HCT116 (cell line): Measurements from ENCODE around the gene PRLR. TPM values are rescaled to one million over a fixed set of nuclear protein-coding genes. Genes with fewer than 3 reads are reported as not detected.

Experiments
- ATAC-seq: fragments of 200-7000 bp; cut with Tn5 transposase; 2 replicates; pipeline ENCODE4 v1.9.1; 2020; ENCODE audit warnings: mild to moderate bottlenecking, moderate library complexity
- BruUV-seq: library from RNA; stranded (reverse); fragments of 400-500 nt; replicated peaks from 2 replicates; lab custom pipeline; 2021; lab: Mats Ljungman, UMichigan
- CTCF ChIA-PET: fragments of 300-600 bp; sonication (Branson Sonifier 250); formaldehyde crosslinking; loops from one replicate; lab custom pipeline; 2021; ENCODE audit warnings: antibody characterized with exemption; lab: Charles Lee
- POLR2A ChIA-PET: fragments of 300-600, 350-600 bp; sonication (Branson Sonifier 250); formaldehyde crosslinking; loops from one replicate; lab custom pipeline; 2021; ENCODE audit warnings: antibody characterized with exemption; lab: Charles Lee
- RAD21 ChIA-PET, 2 experiments: fragments of 300-600 bp; sonication (Branson Sonifier 250); formaldehyde crosslinking; loops; one replicate each; lab custom pipeline; 2023; ENCODE audit warnings: low total read pairs in 2 of 2; ENCODE audit not compliant: uncharacterized antibody in 2 of 2, unreplicated experiment in 2 of 2, low non-redundant PET in 1 of 2; lab: Charles Lee
- DNase-seq: peaks from one replicate; pipeline ENCODE4 v3.0.0-alpha.2; 2010; ENCODE audit warnings: low read depth, low spot score
- H2AFZ ChIP-seq: fragments of 200-600 bp; shearing (Covaris generic), sonication (generic); 2 replicates; pipeline ENCODE4 v1.6.1; 2017; ENCODE audit warnings: low read depth, mixed run types, mixed read lengths, antibody characterized with exemption, low read length; ENCODE audit not compliant: poor library complexity, severe bottlenecking
- H3K27ac ChIP-seq: 2 replicates; pipeline ENCODE4 v1.5.1; 2012; ENCODE audit warnings: low read depth, low read length
- H3K27me3 ChIP-seq: fragments of 200-600 bp; sonication (generic); 2 replicates; pipeline ENCODE4 v1.6.1; 2016; ENCODE audit warnings: mixed run types, low read length, mixed read lengths; ENCODE audit not compliant: insufficient read depth
- H3K36me3 ChIP-seq, 2 experiments: fragments of 200-500 bp in 1 of 2; fragments of 200-600 bp in 1 of 2; sonication (Bioruptor generic) in 1 of 2; sonication (generic) in 1 of 2; 2 replicates each; pipeline versions ENCODE4 v1.5.1 to v1.6.1; 2014 to 2016; ENCODE audit warnings: low read length in 2 of 2, inconsistent platforms in 1 of 2, mixed read lengths in 1 of 2, mixed run types in 1 of 2; ENCODE audit not compliant: insufficient read depth in 2 of 2, control insufficient read depth in 1 of 2
- H3K4me1 ChIP-seq, 2 experiments: fragments of 200-600 bp in 1 of 2; sonication (generic) in 1 of 2; 2 replicates each; pipeline versions ENCODE4 v1.5.1 to v1.6.1; 2012 to 2017; ENCODE audit warnings: low read length in 2 of 2, inconsistent platforms in 1 of 2, mild to moderate bottlenecking in 1 of 2, mixed read lengths in 1 of 2, mixed run types in 1 of 2, moderate library complexity in 1 of 2; ENCODE audit not compliant: insufficient read depth in 2 of 2, control insufficient read depth in 1 of 2
- H3K4me2 ChIP-seq: fragments of 200-600 bp; sonication (generic); 2 replicates; pipeline ENCODE4 v1.6.1; 2017; ENCODE audit warnings: mixed run types, low read length, mixed read lengths
- H3K4me3 ChIP-seq, 2 experiments: fragments of 200-600 bp in 1 of 2; sonication (generic) in 1 of 2; replicated peaks in 1 of 2; 2 replicates each; pipeline ENCODE4 v1.5.1; 2011 to 2016; ENCODE audit warnings: low read length in 2 of 2, control low read depth in 1 of 2, low read depth in 1 of 2, mild to moderate bottlenecking in 1 of 2, mixed read lengths in 1 of 2, mixed run types in 1 of 2
- H3K79me2 ChIP-seq: fragments of 200-600 bp; sonication (generic); 2 replicates; pipeline ENCODE4 v1.6.1; 2017; ENCODE audit warnings: mild to moderate bottlenecking, mixed run types, low read length, moderate library complexity, mixed read lengths; ENCODE audit not compliant: insufficient read depth
- H3K9ac ChIP-seq: fragments of 200-600 bp; sonication (generic); 2 replicates; pipeline ENCODE4 v1.6.1; 2016; ENCODE audit warnings: low read length, mixed read lengths
- H3K9me2 ChIP-seq: fragments of 200-600 bp; sonication (generic), shearing (Covaris generic); 2 replicates; pipeline ENCODE4 v1.6.1; 2017; ENCODE audit warnings: mixed run types, mild to moderate bottlenecking, moderate library complexity; ENCODE audit not compliant: insufficient read depth
- H3K9me3 ChIP-seq, 2 experiments: fragments of 200-500 bp in 1 of 2; fragments of 200-600 bp in 1 of 2; sonication (Bioruptor generic) in 1 of 2; sonication (generic) in 1 of 2; 2 replicates each; pipeline ENCODE4 v1.6.1; 2014 to 2017; ENCODE audit warnings: low read length in 2 of 2, mixed read lengths in 2 of 2, inconsistent platforms in 1 of 2, low read depth in 1 of 2, mild to moderate bottlenecking in 1 of 2, mixed run types in 1 of 2, moderate library complexity in 1 of 2; ENCODE audit not compliant: control insufficient read depth in 1 of 2, insufficient read depth in 1 of 2
- H4K20me1 ChIP-seq: fragments of 200-600 bp; sonication (generic), shearing (Covaris generic); 2 replicates; pipeline ENCODE4 v1.6.1; 2017; ENCODE audit warnings: mixed run types, mild to moderate bottlenecking, moderate library complexity; ENCODE audit not compliant: insufficient read depth
- CTCF ChIP-seq, 3 experiments: fragments of 200-600 bp in 1 of 3; sonication (generic) in 1 of 3; IDR thresholded peaks in 2 of 3; conservative IDR thresholded peaks in 1 of 3; 2 replicates each; pipeline ENCODE4 v1.5.1; 2012 to 2017; ENCODE audit warnings: low read depth in 2 of 3, low read length in 2 of 3, antibody characterized with exemption in 1 of 3, borderline replicate concordance in 1 of 3, control low read depth in 1 of 3, mild to moderate bottlenecking in 1 of 3, mixed read lengths in 1 of 3, mixed run types in 1 of 3, moderate library complexity in 1 of 3; ENCODE audit not compliant: insufficient read depth in 1 of 3
- EGR1 ChIP-seq: IDR thresholded peaks from 2 replicates; pipeline ENCODE4 v1.6.1; 2012; ENCODE audit warnings: low read depth
- JUND ChIP-seq: IDR thresholded peaks from 2 replicates; pipeline ENCODE4 v1.6.1; 2012
- RAD21 ChIP-seq: IDR thresholded peaks from 2 replicates; pipeline ENCODE4 v1.6.1; 2012; ENCODE audit warnings: low read depth, mild to moderate bottlenecking
- SIN3A ChIP-seq: IDR thresholded peaks from 2 replicates; pipeline ENCODE4 v1.6.1; 2012; ENCODE audit warnings: low read depth
- intact Hi-C: fragments of 100-400 bp; cut with micrococcal nuclease; formaldehyde crosslinking; loops from 2 replicates; pipeline ENCODE4 v1.10.0; 2022
- total RNA-seq: library from RNA; stranded (reverse); gene quantifications from one replicate; pipeline ENCODE4 v1.2.1, GENCODE V29; 2021; ENCODE audit not compliant: unreplicated experiment

Gene PRLR
- total RNA-seq, 1 experiment from 2014 or later, result 0.10 TPM

GRCh38 chr5:35202319-35203111, 27.8 kb downstream of the PRLR start:
- H3K9me3 ChIP-seq, result no peaks in the 10 kb centered on the region
- TF ChIP-seq CTCF (IDR thresholded peaks at IDR 0.05 in 2 of 3, conservative IDR thresholded peaks at IDR 0.05 in 1 of 3; ENCODE audit: borderline replicate concordance in 1 of 3, insufficient read depth in 1 of 3, low read depth in 2 of 3, low read length in 2 of 3), result peak; percentile 22 to 65 (median 62); a peak in 5 of 6 replicates
- peak; percentile 19; the same call in 1 of the 2 replicates for TF ChIP-seq RAD21
- no peak for TF ChIP-seq JUND
- TF ChIP-seq, all 23 proteins: peak for 2
- H2AFZ ChIP-seq, result no peak overlapping the region
- H3K9ac ChIP-seq, result no peak overlapping the region
- ChIA-PET RAD21 (no interaction called here), POLR2A (no interaction called here), CTCF (no interaction called here)
- no peaks in the 10 kb centered on the region for H3K4me1 ChIP-seq
- H3K4me2 ChIP-seq, result no peak overlapping the region
- no peaks in the 10 kb centered on the region for H3K9me2 ChIP-seq
- ATAC-seq, result peak; percentile 91
- H3K36me3 ChIP-seq, result no peaks in the 10 kb centered on the region
- peak; percentile 36 for DNase-seq
- intact Hi-C loops, result loop anchor here (5.0 kb wide), 1 partner anchor 730 kb away; no protein-coding TSS in a partner anchor
- no peak overlapping the region for H3K4me3 ChIP-seq
- BruUV-seq, result no TSS peak
- H3K27ac ChIP-seq, result no peak overlapping the region
- H3K27me3 ChIP-seq, result peaks cover 33% of the 10 kb centered on the region
- H3K79me2 ChIP-seq, result no peaks in the 10 kb centered on the region
- H4K20me1 ChIP-seq, result no peaks in the 10 kb centered on the region

- no peak overlapping the region for H2AFZ ChIP-seq
- H3K27me3 ChIP-seq, result peaks cover 43% of the 10 kb centered on the region
- DNase-seq, result no peak
- H4K20me1 ChIP-seq, result no peaks in the 10 kb centered on the region
- H3K27ac ChIP-seq, result no peak overlapping the region
- intact Hi-C loops, result loop anchor here (2.0 to 5.0 kb wide), 2 partner anchors 112 to 729 kb away; no protein-coding TSS in a partner anchor
- no peaks in the 10 kb centered on the region for H3K79me2 ChIP-seq
- BruUV-seq, result no TSS peak
- no peak overlapping the region for H3K4me3 ChIP-seq
- no peaks in the 10 kb centered on the region for H3K36me3 ChIP-seq
- TF ChIP-seq SIN3A (no peak), EGR1 (no peak)
- no peaks in the 10 kb centered on the region for H3K4me1 ChIP-seq
- ChIA-PET RAD21 (no interaction called here), POLR2A (no interaction called here), CTCF (no interaction called here)
- ATAC-seq, result no peak
- no peak overlapping the region for H3K4me2 ChIP-seq
- H3K9me3 ChIP-seq, result no peaks in the 10 kb centered on the region
- no peaks in the 10 kb centered on the region for H3K9me2 ChIP-seq
- no peak overlapping the region for H3K9ac ChIP-seq
Measured at GRCh38 chr5:35201291-35201690, 29.0 kb downstream of the PRLR start.
